ENCODE measurements around the gene TFIP11.

GRCh38 chr22:26492220-26492619, 20.1 kb downstream of the TFIP11 start:
- TF ChIP-seq POLR2AphosphoS5 (IDR thresholded peaks at IDR 0.05; ENCODE audit: low read depth, low read length) (no peak), REST (IDR thresholded peaks at IDR 0.05; ENCODE audit: insufficient read depth in 1 of 2, low read depth in 2 of 2, low read length in 2 of 2) (no peak)

All from PFSK-1 (cell line).